ENCODE data around the gene SMIM24. TPM values are rescaled to one million over a fixed set of nuclear protein-coding genes. Genes with fewer than 3 reads are reported as not detected.

Gene SMIM24
- total RNA-seq, 2 experiments from 2014 or later = 1.6 to 3.8 TPM

DNA sequence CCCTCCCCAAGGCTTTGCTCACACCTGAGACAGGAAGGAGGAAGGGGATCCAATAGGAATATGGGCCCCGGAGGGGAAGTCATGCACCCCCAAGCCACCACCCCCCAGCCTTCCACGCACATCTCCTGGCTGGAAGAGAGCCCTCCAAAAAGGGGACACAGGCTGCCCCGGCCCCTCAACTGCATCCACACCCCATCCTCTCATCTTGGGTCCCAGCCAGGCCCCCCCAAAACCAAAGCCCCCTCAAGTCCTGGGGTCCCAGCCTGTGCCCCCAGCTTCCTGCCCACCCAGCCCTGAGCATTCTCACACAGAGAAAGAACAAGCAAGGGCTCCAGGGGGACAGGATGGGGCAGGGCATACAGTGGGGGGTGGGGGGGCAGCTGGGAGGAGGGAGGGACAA lies 12.1 kb downstream of the SMIM24 start:
- H3K27me3 Mint-ChIP-seq = no peaks in the 10 kb centered on the region
- no peak for DNase-seq
- ChIA-PET CTCF (no interaction called here), POLR2A (interaction anchor here (0.6 to 0.7 kb wide), 2 partner anchors 28 to 140 kb away, joined by 3 read pairs; no protein-coding TSS in a partner anchor)
- intact Hi-C loops (cut with micrococcal nuclease) = no loop called here
- H3K36me3 Mint-ChIP-seq (ENCODE audit: low read depth) = peaks cover 4% of the 10 kb centered on the region
- TF ChIP-seq, protein P1, sequence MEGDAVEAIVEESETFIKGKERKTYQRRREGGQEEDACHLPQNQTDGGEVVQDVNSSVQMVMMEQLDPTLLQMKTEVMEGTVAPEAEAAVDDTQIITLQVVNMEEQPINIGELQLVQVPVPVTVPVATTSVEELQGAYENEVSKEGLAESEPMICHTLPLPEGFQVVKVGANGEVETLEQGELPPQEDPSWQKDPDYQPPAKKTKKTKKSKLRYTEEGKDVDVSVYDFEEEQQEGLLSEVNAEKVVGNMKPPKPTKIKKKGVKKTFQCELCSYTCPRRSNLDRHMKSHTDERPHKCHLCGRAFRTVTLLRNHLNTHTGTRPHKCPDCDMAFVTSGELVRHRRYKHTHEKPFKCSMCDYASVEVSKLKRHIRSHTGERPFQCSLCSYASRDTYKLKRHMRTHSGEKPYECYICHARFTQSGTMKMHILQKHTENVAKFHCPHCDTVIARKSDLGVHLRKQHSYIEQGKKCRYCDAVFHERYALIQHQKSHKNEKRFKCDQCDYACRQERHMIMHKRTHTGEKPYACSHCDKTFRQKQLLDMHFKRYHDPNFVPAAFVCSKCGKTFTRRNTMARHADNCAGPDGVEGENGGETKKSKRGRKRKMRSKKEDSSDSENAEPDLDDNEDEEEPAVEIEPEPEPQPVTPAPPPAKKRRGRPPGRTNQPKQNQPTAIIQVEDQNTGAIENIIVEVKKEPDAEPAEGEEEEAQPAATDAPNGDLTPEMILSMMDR (IDR thresholded peaks at IDR 0.05) = no peak
- peaks cover 6% of the 10 kb centered on the region for H3K9me3 Mint-ChIP-seq
- no peak overlapping the region for H3K4me3 Mint-ChIP-seq
- no peaks in the 10 kb centered on the region for H3K4me1 Mint-ChIP-seq (ENCODE audit: low read depth)
- ATAC-seq = no peak
- no peak overlapping the region for H3K27ac Mint-ChIP-seq

DNA sequence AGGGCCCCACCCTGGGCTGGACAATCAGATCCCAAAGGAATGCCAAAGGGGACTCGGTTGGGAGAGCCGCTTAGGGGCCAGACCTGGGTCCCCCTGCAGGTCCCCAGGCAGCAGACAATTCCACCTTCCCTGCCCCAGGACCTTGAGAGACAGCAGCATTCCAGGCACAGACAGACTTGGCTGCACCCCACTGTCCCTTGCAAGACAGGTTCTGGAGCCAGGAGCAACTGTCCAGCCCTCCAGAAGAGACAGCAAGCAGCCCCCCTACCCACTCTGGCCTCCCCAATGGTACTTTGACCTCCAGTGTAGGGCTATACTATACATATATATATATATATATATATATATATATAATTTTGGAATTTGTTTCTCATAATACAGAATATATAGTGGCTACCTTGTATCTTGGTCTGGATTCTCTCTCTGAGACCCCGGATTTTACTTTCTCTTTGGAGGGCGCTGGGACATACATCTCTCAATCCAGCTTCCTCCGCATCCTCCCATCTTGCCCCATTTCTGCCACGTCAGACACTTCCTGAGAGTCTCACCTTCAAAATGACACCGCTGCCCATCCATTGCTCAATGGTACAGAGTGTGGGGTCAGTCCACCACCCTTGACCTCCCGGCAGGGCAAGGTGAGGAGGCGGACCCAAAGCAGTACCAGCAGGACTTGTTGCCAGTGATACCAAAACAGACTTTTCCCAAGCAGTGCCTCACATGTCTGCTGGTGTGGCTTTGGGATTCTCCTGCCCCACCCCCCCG lies 12.7 kb downstream of the SMIM24 start:
- intact Hi-C loops (cut with micrococcal nuclease) = no loop called here
- ChIA-PET CTCF (no interaction called here), POLR2A (interaction anchor here (0.7 kb wide), 1 partner anchor 29 kb away, joined by 3 read pairs; no protein-coding TSS in a partner anchor)
- Mint-ChIP-seq H3K9me3 (peaks cover 6% of the 10 kb centered on the region), H3K4me1 (ENCODE audit: low read depth) (no peaks in the 10 kb centered on the region), H3K27ac (no peak overlapping the region), H3K36me3 (ENCODE audit: low read depth) (peaks cover 6% of the 10 kb centered on the region), H3K4me3 (no peak overlapping the region), H3K27me3 (no peaks in the 10 kb centered on the region)
- peak; percentile 37 for DNase-seq
- TF ChIP-seq, protein P1 (IDR thresholded peaks at IDR 0.05) = no peak
- no peak for ATAC-seq

DNA sequence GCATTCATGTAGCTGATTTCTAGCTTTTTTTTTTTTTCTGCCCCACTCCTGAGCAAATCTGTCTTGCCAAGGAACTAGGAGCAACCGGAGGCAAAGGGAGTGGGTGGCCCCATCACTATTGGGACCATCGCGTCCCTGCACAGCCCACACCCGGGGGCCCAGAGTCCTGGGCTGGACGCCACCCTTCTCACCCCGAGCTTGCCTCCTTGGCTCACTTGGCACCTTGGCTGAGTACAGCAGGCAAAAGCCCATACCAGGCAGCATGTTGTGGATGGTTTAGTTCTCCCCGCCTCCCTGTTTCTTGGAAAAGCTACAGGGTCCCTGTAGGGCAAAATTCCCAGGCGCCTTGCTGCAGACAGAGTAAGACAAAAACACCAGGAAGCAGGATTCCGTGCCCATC lies 13.7 kb downstream of the SMIM24 start:
- TF ChIP-seq, protein P1 (IDR thresholded peaks at IDR 0.05) = no peak
- Mint-ChIP-seq H3K4me1 (ENCODE audit: low read depth) (no peaks in the 10 kb centered on the region), H3K4me3 (no peak overlapping the region), H3K36me3 (ENCODE audit: low read depth) (peaks cover 6% of the 10 kb centered on the region), H3K9me3 (peaks cover 6% of the 10 kb centered on the region), H3K27me3 (no peaks in the 10 kb centered on the region), H3K27ac (no peak overlapping the region)
- ChIA-PET POLR2A (no interaction called here), CTCF (no interaction called here)
- intact Hi-C loops (cut with micrococcal nuclease) = no loop called here
- ATAC-seq (no peak), DNase-seq (no peak)

DNA sequence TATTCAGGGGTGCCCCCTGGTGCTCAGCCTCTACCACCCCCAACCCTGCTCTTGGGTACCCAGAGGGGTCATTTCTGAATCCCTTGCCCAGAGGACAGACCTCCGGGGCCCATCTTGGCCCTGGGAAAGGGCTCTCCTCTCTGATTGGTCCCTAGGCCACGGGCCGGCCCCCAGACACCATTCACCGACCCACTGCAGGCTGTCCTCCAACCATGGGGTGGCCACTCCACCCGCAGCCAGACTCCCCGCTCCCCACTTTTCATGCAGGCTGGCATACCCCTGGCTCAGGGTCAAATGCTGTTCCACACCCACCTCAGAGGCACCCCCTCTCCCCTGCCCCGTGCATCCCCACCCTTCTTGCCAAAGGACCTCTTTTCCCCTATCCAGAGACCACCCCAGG lies 14.8 kb downstream of the SMIM24 start:
- intact Hi-C loops (cut with micrococcal nuclease) = no loop called here
- no peak for DNase-seq
- no peaks in the 10 kb centered on the region for H3K4me1 Mint-ChIP-seq (ENCODE audit: low read depth)
- peaks cover 6% of the 10 kb centered on the region for H3K9me3 Mint-ChIP-seq
- ChIA-PET CTCF (no interaction called here), POLR2A (no interaction called here)
- H3K36me3 Mint-ChIP-seq (ENCODE audit: low read depth) = peaks cover 6% of the 10 kb centered on the region
- TF ChIP-seq, protein P1 (IDR thresholded peaks at IDR 0.05) = no peak
- H3K27me3 Mint-ChIP-seq = no peaks in the 10 kb centered on the region
- no peak for ATAC-seq
- no peak overlapping the region for H3K4me3 Mint-ChIP-seq
- no peak overlapping the region for H3K27ac Mint-ChIP-seq

DNA sequence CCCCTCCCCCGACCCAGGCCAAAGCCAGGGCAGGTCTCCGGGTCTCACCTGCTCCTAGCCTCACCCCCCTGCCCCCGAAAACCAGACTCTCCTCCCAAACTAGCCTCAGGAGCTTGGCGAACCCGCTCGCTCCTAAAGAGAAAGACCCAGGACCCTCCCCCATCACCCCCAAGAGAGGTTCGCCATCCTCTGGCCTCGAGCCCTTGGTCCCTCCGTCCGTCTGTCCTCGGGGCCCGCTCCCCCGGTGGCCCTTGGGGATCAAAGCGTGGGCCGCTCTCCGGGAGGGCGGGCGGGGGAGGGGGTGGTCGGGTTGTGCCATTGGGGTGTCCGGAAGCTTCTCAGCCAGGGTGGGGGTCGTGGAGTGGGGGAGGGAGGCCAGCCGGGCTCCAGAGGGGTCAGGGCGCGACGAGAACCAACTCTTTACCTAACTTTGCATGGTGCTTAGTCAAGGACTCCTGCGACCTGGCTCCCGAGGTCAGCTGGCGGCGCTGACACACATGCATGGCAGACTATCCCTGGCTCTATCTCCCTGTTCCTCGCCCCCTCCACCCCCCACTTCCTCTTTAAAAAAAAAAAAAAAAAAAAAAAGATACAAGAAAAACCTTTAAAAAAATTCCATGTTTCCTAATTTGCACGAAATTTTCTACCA lies 15.6 kb downstream of the SMIM24 start:
- no peaks in the 10 kb centered on the region for H3K4me1 Mint-ChIP-seq (ENCODE audit: low read depth)
- TF ChIP-seq, protein P1 (IDR thresholded peaks at IDR 0.05) = no peak
- H3K9me3 Mint-ChIP-seq = peaks cover 6% of the 10 kb centered on the region
- DNase-seq (no peak), ATAC-seq (no peak)
- no peaks in the 10 kb centered on the region for H3K27me3 Mint-ChIP-seq
- ChIA-PET CTCF (interaction anchor here (0.9 kb wide), 1 partner anchor 160 kb away, joined by 3 read pairs; no protein-coding TSS in a partner anchor), POLR2A (interaction anchor here (0.7 kb wide), 1 partner anchor 30 kb away, joined by 3 read pairs; no protein-coding TSS in a partner anchor)
- no peak overlapping the region for H3K4me3 Mint-ChIP-seq
- H3K27ac Mint-ChIP-seq = no peak overlapping the region
- peaks cover 7% of the 10 kb centered on the region for H3K36me3 Mint-ChIP-seq (ENCODE audit: low read depth)
- intact Hi-C loops (cut with micrococcal nuclease) = no loop called here

Measured in activated CD8-positive, alpha-beta T cell treated with anti-CD3 and anti-CD28 coated beads for 36 hours (primary cell).